GM18505 (cell line): ENCODE measurements around the gene MYOZ2.

ENCODE experiments used
- ATAC-seq: cut with Tn5 transposase; IDR thresholded peaks from one replicate; pipeline ENCODE4 v1.9.1; 2021; ENCODE audit not compliant: unreplicated experiment
- POLR2A ChIP-seq: IDR thresholded peaks from 4 replicates; pipeline ENCODE4 v1.6.1; 2011; ENCODE audit warnings: borderline replicate concordance; ENCODE audit not compliant: insufficient read depth, insufficient read length; ENCODE audit errors: extremely low read depth

The MYOZ2 gene

DNA sequence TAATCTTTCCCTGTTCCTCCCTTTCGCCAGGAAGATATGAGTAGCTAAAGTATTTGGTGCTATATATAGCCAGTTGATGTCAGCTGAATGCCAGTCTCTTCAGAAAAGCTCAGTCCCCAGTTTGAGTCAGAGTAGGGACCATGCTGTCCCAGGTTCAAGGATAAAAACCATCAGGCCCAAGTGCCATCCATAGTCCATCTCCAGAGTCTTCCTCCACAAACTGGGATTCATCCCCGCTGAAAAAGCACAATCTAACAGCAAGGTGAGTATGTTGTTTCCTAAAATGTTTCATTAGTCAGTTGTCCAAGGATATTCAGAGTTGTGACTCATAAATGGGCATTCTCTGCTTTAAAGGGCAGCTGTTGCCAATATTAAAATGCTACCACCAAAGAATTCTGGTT lies at the start of gene MYOZ2:
Gene MYOZ2, plus strand, starts transcription at position 112 of the 401 bp plus-strand sequence. CDS start 694 bp downstream, outside the sequence.
- ATAC-seq: no peak
- TF ChIP-seq POLR2A: no peak

DNA sequence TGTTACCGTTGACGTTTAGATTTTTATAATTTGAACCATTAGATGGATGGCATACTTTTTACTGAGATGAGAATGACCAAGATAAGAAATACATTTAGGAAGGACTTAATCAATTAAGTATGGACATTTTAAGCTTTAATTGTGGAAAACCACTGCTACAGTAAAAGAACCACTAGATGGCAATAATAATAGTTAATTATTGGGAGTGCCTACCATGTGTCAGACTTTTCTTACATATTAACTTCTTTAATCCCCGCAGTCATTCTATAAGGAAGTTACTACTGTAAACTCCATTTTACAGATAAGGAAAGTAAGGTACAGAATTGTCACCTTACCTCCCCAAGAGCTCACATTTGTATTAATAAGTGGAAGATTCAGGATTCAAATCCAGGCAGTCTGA lies 48.5 kb upstream of the MYOZ2 start:
- TF ChIP-seq POLR2A: no peak
- ATAC-seq: no peak

DNA sequence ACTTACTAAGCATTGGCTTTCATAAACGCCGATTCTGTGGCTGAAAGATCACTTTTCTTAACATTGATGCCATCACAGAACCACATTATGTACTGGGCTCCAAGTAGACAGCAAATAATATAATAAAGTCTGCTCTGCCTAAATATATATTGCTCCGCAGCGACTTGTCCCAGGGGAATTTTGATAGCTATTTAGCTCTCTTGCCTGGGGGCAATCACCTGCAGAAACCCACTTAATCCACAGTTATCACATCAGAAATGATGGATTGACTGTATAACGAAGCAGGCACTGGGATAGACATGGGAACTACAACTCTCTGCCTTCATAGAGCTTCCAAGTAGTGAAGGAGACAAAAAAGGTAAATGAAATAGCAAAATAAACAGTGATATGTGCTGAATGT lies 48.0 kb upstream of the MYOZ2 start:
- TF ChIP-seq POLR2A: no peak
- ATAC-seq: no peak

DNA sequence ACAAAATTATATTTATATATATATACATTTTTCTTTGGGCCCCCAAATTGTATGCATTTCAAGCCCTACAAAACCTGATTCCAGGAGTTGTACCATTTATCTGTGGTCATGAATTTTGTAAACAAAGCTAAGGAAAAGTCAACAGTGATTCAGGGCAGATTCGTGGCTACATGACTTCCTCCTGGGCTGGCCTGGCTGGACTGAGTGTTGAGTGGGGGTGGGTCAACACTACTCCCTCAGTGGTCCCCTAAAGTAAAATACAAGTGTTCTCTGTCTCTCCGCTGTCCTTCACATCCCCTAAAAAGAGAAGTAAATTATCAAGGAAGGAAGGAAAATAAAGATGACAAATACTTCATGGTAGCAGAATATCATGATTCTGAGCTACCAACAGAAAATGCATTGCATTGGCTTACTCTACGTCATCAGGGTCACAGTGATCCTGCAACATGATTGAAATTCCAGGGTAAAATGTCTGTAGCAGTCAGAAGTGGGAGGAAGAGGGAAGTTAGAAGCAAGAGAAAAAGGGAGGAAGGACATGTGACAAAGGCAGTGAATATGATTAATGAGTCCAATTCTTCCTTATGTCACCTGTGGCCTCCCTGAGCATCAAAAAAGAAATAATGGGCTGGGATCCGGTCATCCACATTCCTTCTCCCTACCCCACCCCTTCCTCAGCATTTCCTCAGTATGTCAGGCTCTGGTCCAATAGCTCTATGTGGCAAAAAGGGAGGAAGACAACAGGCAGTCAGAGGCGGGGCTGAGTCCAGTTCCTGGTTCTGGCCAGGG lies 42.4 kb upstream of the MYOZ2 start:
- no peak for ATAC-seq
- TF ChIP-seq POLR2A: no peak

DNA sequence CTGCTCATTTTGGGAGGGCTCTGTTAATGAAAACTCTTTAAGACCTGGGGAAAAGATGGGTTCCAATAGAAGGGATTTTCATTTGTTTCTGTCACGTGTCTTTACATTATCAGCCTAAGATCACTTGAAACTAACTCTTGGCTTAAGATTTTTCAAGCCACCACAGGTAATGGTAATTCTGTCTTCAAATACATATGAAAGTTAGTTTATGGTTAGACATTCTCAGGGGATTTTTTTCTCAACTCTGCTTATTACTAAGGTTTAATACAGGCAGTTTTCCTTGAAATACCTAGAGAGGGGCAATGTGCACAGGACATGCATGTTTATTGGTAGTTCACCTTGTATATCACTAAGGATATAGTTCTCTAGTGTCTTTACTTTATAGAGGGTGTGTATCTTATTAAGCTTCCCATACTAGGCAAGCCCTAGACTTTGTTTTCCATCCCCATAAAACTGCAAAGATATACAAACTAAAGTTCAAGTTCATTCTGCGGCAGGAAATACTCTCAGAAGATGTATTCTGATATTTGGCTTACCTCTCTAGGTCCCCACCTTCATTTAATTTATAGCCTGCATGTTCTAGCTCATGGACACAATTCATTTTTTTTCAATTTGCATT lies 38.2 kb upstream of the MYOZ2 start:
- no peak for ATAC-seq
- TF ChIP-seq POLR2A: no peak

DNA sequence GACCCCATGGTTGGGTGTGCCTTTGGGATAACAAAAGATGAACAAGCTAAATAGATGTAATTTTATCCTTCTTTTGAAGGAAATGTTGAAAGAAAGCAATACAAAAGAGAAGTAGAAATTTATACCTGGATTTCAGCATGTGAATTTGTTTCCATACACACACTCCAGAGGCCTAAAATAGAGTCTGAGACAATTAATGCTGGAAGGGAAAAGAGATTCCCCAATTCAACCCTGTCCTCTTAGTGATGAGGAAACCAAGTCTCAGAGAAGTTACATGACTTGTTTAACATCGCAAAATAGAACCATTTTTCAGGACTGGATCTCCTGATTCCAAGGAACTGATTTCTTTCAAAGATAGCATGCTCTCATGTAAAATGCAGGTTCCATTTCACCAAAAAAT lies 37.3 kb upstream of the MYOZ2 start:
- ATAC-seq: no peak
- no peak for TF ChIP-seq POLR2A

DNA sequence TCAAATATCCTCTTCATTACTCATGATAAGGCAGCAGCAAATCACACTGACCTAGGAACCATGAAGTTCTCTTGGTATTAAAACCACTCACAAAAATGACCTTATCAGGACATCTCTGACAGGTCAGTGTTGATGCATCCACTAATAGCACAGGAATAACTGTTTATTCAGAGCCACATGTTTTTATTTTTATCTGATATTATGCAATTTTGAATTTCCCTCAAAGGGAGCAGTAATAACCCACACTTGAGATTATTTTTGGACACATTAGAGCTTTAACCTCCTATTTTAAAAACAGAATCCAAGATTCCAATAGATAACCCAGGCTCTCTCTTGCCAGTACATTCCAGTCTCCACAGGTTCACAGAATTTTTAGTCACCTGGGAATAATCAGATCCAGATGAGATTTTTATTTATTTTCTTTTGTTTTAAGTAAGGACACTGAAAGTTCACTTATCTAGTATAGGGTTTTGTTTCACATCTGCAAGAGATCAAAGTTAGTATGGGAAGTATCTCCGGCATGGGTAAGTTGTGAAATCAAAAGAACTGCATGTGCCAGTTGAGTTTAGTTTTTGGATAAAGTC lies 36.3 kb upstream of the MYOZ2 start:
- TF ChIP-seq POLR2A: no peak
- ATAC-seq: no peak

DNA sequence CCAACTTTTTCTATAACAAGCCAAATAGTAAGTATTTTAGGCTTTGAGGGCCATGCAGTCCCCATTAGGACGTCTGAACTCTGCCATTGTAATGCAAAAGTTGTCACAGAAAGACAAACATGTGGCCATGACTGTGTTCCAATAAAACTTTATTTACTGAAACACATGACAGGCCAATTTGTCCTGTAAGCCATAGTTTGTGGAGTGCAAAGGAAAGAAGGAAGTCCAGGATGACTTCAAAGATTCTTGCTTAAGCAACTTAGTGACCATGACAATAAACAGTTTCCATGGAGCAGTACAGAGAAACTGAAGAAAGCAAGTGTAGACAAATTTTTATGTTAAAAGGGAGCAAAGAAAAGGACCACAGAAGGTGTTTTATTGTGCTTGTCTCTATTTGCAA lies 35.0 kb upstream of the MYOZ2 start:
- ATAC-seq: no peak
- TF ChIP-seq POLR2A: no peak

DNA sequence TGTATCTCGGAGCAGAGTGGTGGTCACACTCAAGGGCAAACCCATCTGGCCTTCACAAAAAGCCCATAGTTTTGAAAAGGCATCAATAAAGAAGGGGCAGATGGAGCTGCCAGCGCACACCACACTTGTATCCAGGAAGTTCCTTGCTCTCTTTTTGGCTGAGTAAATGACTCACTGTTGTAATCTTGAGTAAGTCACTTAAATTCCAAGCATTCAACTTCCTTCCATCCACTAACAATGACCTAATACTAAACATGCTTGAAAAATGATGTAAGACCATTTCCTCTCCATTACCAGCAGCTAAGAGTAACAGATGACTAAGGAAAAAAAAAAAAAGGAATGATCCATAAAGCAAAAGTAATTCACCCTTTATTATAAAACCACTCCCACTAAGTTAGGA lies 32.4 kb upstream of the MYOZ2 start:
- TF ChIP-seq POLR2A: no peak

DNA sequence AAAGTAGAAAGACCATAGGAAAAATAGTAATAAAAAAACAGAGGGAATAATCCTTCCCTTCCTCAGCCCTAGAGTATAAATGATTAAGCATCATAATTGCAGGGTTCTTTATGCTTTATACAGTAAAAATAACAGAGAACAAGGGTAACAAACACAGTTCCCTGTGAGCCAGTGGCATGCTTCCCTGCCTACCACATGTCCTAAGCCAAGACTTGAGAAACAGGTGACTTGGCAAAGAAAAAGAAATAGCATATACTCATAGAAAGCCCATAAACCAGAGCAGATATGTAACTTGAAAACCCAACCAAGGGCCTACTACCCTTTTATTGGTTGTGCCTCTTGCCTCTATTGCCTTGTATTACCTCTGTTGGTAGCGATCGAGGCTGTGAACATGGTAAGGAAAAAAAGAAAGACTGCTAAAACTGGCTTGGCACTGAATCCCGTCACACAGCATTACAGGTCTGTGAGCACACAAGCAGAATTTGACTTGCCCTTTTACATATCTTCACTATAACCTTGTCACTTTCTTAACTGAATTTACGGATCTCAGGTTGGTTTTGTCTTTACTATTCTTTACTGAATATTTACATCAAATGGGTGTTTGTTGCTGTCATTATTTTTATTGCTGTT lies 30.9 kb upstream of the MYOZ2 start:
- ATAC-seq: no peak
- TF ChIP-seq POLR2A: no peak

More for the DNA sequence above, 32.4 kb upstream of the MYOZ2 start:
- ATAC-seq: no peak

DNA sequence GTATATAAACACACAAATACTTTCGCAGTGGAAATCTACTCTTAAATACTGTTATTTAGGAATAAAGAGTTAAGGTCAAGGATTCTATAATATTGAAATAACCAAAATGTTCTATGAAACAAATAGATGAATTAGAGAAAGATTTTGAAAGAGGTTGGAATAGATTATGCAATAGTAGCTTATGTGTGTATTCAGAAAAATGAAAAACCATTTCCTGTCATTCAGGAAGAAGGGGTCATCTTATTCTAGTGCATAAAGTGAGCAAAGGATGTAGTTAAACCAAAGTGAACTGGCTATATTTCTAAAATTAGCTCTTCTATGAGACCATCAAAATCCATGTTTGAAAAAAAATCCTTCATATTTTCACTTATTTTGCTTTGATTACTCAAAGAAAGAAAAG lies 30.0 kb upstream of the MYOZ2 start:
- ATAC-seq: no peak
- no peak for TF ChIP-seq POLR2A

DNA sequence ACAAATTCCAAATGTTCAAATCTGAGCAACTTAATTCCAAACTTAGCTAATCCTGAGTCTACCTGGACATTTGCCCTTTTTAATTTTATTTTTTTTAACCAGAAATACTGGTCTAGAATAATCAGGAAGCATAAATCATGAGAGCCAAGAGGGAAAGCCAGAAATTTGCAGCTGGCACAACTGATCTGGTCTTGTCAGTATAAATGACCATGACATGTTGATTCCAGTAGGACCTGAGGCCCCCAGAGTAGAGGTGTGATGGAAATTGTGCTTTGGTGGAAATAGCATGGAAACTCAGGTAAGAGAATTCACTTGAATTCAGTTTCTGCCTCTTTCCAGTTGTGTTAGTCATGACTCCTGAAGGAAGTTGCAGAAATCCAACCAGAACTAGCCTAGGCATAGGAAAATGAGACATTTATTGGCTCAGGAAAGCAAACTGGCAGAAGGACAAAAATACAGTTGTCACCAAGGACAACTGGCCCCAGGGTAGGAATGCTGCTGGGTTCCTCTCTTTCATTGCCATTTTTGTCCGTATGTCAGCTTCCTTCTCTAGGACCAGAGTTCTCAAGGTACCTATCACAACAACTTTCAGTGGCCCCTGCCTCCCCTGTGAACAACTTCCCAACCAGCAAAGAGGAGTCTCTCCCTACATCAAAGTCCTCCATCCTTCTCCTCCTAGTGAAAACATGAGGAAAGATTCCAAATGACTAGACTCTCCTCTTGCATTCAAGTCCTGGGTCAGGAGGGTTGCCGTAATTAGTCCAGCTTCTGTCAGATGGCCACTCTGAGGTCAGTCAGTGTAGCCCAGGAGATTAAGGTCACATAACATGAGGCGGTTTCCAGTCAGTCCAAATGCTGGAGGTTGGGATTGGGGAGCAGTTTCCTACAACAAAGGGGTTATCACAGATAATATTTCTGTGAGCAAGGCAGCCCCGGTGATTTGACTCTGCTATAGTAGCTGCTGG lies 29.3 kb upstream of the MYOZ2 start:
- no peak for TF ChIP-seq POLR2A
- no peak for ATAC-seq
